AG04449 (cell line): ENCODE results near the gene DIP2A.
"Not testable (repeated sequence)": the region's sequence is repeated elsewhere in the genome, so short reads cannot be mapped to it uniquely, and the experiment has no call there.

Experiments
- CTCF ChIA-PET: fragments of 350-600 bp; formaldehyde crosslinking; extraction: SDS; loops from one replicate; lab custom pipeline; 2021; ENCODE audit warnings: antibody characterized with exemption; lab: Yijun Ruan, JAX
- POLR2A ChIA-PET: fragments of 400-600, 350-600 bp; formaldehyde crosslinking; extraction: SDS; loops from one replicate; lab custom pipeline; 2020; ENCODE audit warnings: antibody characterized with exemption, inconsistent platforms; lab: Yijun Ruan, JAX
- DNase-seq: peaks from one replicate; pipeline ENCODE4 v3.0.0-alpha.2; 2010; ENCODE audit warnings: low read depth, low spot score
- H3K4me3 ChIP-seq: 2 replicates; pipeline ENCODE4 v1.5.1; 2011; ENCODE audit warnings: low read depth, mild to moderate bottlenecking, control low read depth, low read length
- CTCF ChIP-seq: IDR thresholded peaks from one replicate; pipeline ENCODE4 v1.5.1; 2011; ENCODE audit warnings: mild to moderate bottlenecking, moderate library complexity, low read length, control low read depth, inconsistent platforms; ENCODE audit not compliant: insufficient read depth; ENCODE audit errors: missing control alignments

DIP2A gene

GRCh38 chr21:46441961-46442498, 16.7 kb upstream of the DIP2A start:
- DNase-seq, result no peak
- no peak for TF ChIP-seq CTCF
- ChIA-PET POLR2A (no interaction called here), CTCF (no interaction called here)
- no peak overlapping the region for H3K4me3 ChIP-seq

DNA sequence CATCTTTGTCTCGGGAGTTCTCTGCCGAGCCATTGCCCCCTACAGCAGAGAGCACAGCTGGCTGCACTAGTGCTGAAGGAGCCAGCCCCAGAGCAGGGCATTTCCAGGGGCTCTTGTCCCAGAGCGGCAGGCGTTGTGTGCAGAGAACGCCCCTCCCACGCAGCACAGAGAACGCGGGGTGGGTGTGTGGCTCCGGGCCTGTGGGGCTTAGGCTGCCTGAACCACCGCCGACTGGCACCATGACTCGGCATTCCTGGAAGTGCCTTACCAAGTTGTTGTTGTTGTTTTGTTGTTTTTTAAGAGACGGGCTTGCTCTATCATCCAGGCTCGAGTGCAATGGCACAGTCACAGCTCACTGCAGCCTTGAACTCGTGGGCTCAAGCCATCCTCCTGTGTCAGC, 15.8 kb upstream of the DIP2A start:
- H3K4me3 ChIP-seq, result no peak overlapping the region
- POLR2A ChIA-PET, result no interaction called here
- no peak for TF ChIP-seq CTCF
- no peak for DNase-seq
- CTCF ChIA-PET, result no interaction called here

DNA sequence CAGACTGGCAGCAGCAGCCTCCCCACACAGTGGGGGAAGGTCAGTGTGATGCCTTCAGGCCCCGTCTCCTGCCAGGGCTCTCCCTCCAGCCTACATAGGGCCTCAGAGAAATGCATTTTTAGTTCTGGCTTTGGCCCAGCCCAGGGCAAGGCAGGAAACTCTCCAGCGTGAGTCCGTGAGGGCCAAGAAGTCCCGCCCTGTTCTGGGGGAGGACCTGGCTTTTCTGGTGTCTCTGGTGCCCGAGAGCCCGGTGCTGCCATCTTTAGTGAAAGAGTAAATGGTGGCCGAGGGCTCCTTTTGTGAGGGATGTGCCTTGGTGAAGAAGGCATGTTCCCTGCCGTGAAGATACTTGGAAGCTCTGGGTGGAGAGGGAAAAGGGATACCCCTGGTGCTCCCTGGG, 14.8 kb upstream of the DIP2A start:
- no peak overlapping the region for H3K4me3 ChIP-seq
- CTCF ChIA-PET, result no interaction called here
- no peak for TF ChIP-seq CTCF
- POLR2A ChIA-PET, result no interaction called here
- DNase-seq, result no peak

- H3K4me3 ChIP-seq, result no peak overlapping the region
- ChIA-PET CTCF (no interaction called here), POLR2A (no interaction called here)
- no peak for DNase-seq
- no peak for TF ChIP-seq CTCF
These were observed 10.6 kb upstream of the DIP2A start for GRCh38 chr21:46448108-46448507.

DNA sequence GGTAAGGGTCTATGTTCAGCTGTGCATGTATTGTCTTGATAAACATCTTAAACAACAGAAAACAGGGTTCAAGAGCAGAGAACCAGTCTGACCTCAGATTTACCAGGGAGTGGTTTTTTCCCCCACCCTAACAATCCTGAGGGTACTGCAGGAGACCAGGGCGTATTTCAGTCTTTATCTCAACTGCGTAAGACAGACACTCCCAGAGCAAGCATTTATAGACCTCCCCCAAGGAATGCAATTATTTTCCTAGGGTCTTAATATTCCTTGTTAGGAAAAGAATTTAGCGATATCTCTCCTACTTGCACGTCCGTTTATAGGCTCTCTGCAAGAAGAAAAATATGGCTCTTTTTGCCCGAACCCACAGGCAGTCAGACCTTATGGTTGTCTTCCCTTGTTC, 9.8 kb upstream of the DIP2A start:
- POLR2A ChIA-PET, CTCF ChIA-PET: not testable (repeated sequence)

GRCh38 chr21:46452710-46453109, 6.0 kb upstream of the DIP2A start:
- H3K4me3 ChIP-seq, result no peak overlapping the region
- CTCF ChIA-PET, result no interaction called here
- DNase-seq, result no peak
- no peak for TF ChIP-seq CTCF
- POLR2A ChIA-PET, result no interaction called here

More for the DNA sequence above, 9.8 kb upstream of the DIP2A start:
- not testable (repeated sequence) for DNase-seq, H3K4me3 ChIP-seq

GRCh38 chr21:46454142-46454541, 4.5 kb upstream of the DIP2A start:
- no peak for TF ChIP-seq CTCF
- CTCF ChIA-PET, result no interaction called here
- H3K4me3 ChIP-seq, result no peak overlapping the region
- no peak for DNase-seq
- POLR2A ChIA-PET, result no interaction called here
